ENCODE measurements around the gene HTATIP2.
"Not testable (repeated sequence)": the region's sequence is repeated elsewhere in the genome, so short reads cannot be mapped to it uniquely, and the experiment has no call there.

The HTATIP2 gene

DNA sequence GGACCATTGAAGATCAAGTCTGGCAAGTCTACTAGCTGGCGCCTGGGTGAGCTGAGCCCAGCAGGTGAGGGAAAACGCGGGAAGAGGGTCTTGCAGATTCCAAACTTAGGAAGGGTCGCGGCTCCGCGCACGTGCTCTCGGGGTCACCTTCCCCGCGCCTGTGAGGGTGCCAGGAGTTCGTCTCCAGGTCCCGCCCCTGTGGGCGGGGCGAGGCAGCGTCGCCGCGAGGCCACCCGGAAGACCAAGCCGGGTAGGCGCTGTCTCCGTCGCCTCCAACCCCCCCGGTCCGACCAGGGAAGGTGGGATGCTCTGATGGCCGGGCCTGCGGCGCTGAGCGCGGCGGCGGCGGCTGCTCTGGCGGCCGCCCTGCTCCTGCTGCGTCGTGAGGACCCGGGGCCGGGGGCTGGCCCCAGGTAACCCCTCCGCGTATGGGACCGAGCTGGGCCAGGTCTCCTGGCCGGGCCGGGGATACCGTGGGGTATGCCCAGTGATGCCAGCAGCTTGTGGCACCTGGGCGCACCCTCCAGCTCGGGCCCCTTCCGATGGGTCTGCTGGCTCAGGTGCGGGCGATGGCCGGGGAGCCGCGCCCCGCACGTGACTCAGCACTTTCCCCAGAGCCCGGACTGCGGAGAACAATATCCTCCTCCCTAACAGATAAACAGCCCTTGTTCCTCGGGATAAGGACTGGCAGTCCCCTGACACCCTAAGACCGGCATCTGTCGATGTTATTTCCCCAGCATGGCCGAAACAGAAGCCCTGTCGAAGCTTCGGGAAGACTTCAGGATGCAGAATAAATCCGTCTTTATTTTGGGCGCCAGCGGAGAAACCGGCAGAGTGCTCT, at the start of gene HTATIP2:
HTATIP2 (plus strand) TSS at position 215 of the 841 bp plus-strand sequence; CDS start at position 739, 524 bp downstream.
- DNase-seq, result peak; percentile 75

DNA sequence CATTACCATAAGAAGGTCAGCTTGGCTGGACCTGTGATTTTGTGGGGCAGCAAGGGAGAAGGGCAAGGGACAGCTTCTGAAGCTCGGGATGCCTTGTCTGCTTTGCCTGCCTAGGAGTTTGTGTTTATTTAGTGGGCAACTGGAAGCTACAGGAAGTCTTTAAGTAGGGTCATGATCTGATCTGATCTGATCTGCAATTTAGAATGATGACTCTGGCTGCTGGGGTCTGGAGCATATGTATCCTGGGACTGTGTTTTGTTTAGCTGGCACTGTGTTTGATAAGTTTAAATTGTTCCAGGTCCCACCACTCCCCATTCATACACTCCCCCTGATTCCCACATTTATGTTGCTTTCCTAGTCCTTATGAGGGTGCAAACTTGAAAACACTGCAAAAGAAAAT, 47.7 kb upstream of the HTATIP2 start:
- no peak for DNase-seq

DNA sequence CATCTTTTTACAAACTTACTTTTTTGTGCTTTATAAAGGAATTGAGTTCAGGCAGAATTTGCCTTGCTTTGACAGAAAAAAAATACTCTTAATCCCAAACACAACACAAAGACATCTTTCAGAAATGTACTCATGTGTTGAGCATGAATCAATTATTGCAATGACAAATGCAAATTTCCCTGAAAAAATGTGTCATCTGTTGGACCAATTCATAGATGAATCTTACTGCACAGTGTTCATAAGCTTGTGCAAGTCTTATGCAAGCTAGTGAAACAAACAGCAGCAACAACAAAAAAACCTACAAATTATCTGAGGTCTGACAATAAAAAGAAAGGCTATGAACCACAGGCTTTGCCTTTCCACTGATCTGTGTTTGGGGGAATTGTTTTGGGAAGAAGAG, 42.3 kb upstream of the HTATIP2 start:
- no peak for DNase-seq

DNA sequence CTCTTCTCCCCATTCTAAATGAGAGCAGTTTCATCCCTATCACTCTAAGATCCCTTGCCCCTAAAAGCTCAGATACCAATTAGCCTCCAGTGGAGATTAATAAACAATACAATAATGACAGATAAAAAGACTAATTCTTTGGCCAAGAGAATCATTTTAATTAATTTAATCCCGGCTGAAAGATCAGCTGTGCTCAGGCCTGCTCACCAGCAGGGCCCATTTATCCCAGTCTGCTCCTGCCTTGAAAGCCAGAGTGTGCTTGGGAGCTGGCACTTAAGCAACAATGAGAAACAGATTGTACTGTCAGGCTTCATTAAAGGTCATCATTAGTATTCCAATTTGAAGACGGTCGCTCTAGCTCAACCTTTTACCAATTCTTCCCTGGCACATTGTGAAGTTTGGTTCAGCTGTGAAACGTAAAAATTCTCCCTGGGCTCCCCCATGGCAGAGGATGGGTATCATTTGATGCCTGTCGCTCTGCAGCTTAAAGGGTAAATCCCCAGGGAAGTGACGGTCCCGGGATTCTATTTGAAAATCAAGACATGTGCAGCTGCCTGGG, 36.1 kb upstream of the HTATIP2 start:
- DNase-seq, result no peak

DNA sequence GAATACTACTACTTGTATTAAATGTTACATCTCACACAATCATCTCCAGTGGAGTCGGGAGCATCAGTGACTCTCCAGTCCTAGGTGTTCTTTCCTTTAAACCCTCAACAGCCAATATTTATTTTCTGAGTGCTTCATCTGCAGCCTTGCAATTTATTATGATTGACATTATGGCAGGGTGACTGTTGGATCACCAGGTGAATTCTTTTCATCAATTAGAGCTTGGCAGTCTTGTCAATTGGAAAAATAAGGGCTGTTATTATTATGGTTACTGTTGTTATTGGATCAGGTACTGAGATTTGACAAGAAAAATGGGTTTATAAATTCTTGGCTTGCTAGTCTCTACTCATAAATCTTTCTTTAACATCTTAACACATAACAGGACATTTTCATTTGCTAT, 27.5 kb upstream of the HTATIP2 start:
- no peak for DNase-seq

DNA sequence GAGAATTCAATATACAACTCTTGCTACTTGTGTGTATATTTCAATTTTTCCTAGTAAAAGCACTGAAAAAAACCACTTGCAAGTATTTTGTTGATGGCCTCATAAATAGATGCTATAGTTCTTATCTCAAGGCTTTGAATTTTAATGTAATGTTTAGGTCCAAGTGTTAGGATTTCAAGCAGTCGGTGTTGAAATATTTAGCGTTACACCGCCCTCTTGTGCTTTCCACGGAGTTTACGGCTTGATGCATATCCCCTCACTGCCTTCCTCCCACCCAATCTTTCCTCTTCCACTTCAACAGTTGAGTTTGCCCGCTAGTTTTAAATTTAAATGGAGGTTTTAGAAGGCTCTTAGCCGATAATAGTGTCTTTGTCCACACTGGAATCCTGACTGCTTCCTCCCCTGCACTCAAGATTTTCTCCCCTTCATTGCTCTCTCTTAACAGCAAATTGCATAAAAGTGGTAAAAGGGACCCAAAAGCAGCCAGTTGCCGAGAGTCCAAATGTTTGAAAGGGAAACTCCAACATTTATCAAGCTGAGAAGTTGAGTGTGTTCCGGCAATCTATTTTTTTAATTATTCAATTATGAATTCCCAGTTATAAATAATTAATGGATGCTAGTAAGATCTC, 25.9 kb upstream of the HTATIP2 start:
- peak; percentile 42 for DNase-seq

DNA sequence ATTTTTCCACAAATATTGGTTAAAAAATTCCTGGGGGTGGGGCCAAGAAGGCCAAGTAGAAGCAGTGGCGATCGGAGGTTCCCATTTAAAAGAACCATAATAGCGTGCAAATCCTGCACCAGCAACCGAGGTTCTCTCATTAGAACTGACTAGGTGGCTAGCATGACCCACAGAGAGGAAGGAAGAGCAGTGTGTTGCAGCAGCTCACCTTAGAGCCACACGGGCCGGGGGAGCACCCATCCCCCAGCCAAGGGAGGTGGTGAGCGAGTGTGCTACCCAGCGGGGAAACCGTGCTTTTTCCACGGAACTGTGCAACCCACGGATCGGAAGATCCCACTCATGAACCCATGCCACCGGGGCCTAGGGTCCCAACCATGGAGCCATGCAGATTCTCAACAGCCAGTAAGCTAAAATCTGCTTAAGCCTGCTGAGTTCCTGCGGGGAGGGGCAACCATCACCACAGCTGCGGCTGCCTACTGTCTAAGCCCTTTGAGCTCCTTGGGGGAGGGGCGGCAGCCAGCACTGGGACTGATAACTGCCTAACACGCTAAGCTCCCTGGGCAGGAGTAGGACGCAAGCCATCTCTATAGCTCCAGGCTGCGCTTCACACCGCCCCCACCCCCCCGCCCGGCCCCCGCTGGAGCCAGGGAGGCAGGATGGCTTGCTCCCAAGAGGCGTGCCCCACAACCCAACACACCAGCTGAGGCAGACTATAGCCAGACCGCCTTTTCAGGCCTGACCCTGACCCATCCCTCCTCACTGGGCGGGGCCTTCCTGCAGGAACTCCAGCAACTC, 21.0 kb upstream of the HTATIP2 start:
- DNase-seq, result peak; percentile 28

DNA sequence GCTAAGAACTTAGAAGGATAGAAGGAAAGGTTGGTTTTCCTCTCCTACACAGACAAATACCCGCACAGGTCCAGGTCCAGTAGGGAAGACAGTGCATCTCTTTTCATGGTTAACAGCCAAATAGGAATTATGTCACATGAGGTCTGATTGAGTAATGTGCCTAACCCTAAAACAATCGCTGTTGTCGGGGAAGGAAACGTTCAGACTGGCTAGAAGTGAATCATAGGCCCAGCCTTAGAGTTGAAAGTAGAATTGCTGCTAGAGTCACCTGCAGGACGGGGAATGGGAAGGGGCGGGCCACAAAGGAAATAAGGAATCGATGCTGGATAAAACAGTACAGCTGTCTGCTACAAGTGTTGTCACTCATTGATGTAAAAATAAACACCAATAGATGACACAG, 12.4 kb upstream of the HTATIP2 start:
- DNase-seq, result no peak

DNA sequence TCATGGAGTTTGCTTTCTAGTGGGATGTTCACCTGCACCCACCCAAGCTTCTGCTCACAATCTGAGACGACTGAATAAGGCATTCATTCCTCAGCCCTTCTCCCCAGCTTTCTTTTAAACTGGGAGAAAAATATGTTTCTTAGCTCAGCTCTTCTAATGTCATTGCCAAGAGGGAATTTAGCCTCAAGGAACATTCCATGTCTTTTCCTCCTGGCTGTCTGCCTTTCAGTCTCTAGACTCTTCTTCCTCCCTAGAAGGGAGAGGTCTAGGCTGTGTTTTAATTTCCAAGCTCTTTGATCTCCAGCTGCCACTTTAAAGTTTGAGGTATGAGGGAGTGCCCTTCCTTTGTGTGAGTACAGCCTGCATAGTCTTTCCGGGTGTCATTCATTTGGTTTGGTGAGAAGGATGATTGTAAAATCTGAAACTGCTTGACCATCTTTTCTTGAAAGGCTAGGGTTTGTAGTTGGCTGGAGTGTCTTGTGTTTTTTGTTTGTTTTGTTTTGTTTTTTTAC, 11.7 kb upstream of the HTATIP2 start:
- DNase-seq, result no peak

DNA sequence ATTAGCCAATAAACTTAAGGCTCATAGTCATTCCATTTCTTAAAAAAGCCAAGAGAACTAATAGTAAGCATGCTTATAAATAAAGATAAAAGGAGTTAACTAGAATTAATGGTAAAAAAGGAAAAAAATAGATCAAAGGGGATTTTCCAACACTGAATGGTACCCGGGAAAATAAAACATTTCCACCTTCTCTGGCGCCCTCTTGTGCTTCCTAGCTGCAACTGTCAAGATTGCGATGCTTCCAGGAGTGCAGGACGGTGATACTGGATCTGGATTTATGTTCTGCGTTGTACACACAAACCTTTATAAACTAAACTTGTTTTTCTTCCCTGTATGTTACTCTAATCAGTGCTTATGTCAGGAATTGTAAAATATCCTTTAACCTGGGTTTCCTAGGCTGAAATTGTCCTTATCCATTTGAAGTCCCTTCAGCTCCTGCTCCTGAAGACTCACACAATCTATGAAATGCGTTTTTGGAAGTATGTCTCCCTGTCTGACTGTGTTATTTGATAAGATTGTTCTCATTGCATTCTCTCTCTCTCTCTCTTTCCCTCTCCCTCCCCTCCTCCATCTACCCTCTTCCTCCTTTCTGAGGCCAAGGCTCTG, 9.6 kb upstream of the HTATIP2 start:
- peak; percentile 51 for DNase-seq

DNA sequence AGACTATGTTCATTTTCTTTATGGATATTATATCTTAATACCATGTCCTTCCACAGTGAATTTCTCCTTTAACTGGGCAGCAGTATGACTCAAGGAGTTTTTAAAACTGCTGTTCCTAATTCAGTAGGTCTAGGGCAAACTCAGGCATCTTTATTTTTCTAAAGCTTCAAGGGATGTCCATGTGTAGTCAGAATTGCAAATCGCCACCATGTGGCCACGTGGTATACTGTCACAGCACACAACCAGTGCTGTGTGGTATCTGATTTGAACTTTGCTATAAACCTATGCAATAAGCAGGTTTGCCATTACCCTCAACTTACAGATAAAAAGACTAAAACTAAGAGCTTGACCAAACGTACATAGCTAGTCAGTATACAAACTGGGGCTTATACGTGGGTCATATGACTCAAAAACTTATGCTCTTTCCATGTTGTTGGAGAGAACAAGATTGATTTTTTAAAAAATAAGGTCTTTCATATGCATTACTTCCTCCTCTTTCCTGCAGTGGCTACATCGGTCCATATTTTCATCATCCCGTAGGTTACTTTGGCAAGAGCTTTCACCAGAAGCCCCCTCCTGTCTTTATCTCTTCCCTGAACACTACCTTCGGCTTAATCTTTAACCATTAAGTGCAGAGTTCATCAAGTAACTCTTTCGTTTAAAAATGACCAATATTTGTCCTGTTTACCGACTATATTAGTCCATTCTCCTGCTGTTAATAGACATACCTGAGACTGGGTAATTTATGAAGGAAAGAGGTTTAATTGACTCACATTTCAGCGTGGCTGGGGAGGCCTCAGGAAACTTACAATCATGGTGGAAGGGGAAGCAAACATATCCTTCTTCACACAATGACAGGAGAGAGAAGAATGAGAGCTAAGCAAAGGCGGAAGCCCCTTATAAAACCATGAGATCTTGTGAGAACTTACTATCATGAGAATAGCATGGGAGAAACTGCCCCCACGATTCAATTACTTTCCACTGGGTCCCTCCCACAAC, 8.0 kb upstream of the HTATIP2 start:
- DNase-seq, result peak; percentile 67

DNA sequence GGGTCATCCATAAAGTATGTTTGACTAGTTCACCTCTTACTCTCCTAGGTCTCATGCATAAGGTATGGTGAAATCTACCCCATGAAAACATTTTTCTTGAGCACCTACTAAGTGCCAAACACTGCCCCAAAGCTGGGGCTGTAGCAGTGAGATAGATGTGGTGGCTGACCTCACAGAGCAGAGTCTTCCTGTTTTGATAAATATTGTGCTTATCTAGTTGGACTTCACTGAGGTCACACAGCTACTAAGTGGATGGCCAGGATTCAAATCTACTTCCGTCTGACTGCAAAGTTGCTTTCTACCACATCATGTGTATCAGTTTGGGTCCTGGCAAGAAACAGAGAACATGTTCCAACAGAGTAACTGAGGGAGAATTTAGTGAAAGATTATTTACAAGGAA, 6.4 kb upstream of the HTATIP2 start:
- DNase-seq, result peak; percentile 30

DNA sequence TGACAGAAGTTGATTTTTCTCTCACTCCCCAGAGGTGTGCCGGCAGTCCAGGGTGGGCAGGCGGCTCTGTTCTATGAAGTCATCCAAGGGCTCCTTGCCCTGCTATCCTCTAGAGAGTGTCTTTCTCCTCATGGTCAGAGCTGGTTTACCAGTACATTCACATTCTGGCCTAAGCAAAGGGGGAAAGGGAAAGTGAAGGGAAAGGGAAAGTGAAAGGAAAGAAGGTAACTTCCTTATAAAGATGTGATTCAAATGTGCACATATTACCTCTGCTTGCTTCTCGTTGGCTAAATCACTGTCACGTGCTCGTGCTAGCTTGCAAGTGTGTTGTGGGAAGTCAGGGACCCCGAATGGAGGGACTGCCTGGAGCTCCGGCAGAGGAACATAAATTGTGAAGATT, 2.9 kb upstream of the HTATIP2 start:
- peak; percentile 38 for DNase-seq

DNA sequence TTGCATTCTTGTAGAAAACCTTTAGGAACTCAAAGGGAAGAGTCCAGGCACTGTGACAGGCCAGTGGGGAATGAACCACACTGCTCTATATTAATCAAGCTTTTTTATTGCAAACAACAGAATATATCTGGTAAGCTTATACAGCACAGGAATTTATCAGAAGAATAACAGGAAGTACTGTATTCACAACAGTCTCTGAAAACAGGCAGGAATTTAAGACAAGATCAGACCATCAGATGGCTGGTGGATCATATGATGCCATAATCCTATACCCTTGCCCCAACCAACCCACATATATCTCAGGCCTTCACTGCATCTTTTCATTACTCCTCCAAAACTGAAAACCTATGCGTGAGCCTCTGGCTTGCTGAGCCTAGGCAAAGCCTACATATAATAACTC, 1.0 kb upstream of the HTATIP2 start:
- DNase-seq, result no peak

DNA sequence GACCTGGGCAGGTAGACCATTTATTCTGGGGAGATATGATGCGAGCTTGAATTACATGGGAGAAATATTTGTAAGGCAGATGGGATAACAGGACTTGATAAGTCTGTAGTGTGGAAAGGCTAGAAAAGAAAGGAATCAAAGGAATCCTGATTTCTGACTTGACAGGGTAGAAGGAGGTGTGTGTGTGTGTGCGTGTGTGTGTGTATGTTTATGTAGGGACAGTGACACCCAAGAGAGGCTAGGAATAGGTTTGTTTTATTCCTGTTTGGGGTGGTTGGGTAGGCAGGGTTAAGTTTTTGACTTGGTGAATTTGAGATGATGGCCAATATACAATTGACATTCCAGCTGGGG, 390 bp upstream of the HTATIP2 start:
- DNase-seq, result no peak

DNA sequence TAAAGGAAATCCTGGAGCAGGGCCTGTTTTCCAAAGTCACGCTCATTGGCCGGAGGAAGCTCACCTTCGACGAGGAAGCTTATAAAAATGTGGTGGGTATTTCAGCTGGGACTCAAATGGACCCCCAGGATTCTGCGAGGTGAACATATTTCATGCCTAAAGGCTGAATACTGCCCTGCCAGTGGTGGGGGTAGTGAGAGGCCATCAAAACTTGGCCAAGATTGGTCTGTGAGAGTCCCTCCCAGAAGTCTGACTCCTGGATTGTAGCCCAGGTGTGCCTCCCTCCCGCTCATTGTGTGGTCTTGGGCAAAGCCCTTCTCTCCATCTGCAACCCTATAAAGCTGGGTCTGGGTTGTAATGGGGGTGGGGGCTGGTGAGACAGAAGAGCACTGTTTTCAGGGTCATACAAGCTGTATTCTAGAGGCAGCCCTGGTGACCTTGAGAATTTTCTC, 853 bp downstream of the HTATIP2 start:
- no peak for DNase-seq

DNA sequence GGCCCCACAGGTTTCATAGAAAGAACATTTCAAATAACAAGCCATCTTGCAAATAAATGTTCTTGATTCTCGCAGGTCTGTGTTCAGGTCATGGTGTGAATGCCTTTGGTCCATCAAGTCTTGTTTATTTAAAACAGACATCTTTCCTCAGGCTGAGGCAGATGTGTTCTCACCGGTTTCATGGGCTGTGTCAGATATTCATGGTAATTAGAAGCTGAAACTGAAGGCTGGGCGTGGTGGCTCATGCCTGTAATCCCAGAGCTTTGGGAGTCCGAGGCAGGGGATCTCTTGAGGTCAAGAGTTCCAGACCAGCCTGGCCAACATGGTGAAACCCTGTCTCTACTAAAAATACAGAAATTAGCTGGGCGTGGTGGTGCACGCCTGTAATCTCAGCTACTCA, 2.0 kb downstream of the HTATIP2 start:
- DNase-seq, result not testable (repeated sequence)

DNA sequence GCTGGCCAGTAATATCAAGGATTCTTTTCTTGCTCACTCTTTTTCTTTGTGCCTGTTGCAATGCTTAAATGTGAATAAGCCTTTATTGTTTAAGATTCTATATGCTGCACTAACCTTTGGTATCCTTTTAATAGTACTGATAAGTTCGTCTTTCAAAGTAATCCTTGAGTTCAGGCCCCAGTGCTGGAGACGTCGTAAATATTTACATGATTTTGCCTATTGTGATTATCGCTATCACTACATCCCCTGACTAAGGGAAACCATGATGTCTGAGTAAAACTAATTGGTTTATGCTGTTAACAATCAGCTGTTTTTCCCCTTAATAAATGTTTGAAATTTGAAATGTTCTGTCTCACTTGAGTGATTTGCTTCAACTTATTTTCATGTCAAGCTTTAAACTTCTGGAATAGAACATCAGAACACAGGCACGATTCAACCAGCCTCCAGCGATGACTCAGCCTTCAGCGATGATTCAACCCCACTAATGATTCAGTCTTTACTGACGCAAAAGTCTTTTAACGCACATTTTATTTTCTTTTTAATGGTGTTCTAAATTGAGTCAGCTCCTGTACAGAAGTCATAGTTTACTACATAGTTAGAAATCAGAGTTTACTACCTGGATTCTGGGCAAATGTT, 3.9 kb downstream of the HTATIP2 start:
- DNase-seq, result peak; percentile 48

DNA sequence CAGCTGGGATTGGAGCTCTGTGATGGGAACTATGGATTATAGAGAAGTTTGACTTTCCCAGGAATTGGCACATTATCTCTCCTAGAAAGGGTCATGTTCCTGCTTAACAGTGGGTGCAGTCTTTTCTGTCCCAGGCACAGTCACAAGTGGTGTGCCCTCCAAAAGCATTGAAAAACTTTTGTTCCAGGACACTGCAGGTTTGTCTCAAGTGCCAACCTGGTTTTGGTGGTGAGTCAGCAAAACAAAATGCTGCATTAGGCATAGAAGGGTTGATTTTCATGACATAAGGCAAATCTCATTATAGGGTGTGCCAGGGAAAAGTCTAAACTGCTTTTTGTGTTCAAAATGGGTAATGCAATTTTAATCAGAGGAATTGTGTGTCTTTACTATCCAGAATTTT, 4.9 kb downstream of the HTATIP2 start:
- DNase-seq, result peak; percentile 49

DNA sequence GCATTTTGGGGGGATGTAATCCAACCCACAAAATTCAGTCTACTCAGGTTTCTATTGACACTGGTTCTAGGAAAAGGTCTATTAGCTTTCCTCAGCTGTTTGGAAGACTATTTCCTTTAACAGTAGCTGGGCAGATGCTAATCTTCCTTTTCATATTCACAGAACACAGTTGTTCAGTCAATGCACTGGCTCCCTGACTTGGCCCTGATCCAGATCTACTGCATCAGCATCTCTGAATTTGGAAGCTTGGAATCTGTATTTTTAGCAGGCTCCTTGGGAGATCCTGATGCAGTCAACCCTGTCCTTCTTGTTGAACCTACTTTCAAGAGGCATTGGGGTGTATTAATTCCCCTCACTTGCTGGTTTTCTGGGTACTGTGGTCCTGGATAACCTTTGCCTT, 6.3 kb downstream of the HTATIP2 start:
- DNase-seq, result peak; percentile 43

DNA sequence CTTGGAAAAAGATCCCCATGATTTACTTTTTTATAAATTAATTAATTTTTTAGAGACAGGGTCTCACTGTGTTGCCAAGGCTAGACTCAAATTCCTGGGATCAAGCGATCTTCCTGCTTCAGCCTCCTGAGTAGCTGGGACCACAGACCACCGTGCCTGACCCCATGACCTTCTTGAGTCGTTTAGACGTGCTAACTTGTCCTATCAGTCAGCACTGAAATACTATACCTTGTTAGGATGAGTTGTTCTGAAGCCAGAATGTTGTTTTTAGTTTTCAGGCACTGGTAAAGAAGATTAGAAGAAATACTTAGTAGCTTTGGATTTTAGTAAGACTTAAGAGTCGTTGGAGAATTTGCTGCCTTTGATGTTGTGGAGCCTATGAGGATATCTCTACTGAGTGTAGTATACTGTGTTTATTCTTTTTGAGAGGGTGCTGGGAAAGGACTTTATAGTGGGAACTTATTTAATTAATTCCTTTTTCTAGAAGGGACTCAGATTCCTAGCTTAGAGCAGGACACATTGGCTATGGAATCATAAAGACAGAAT, 8.6 kb downstream of the HTATIP2 start:
- DNase-seq, result no peak

Measured in hematopoietic multipotent progenitor cell treated with erythropoietin and hydrocortisone succinate and interleukin-3 and kit ligand, for 8 days (in vitro differentiated cells).